GM23338 (cell line): ENCODE results near the gene SRP54. TPM values are rescaled to one million over a fixed set of nuclear protein-coding genes. Genes with fewer than 3 reads are reported as not detected.
"Not testable (repeated sequence)": the region's sequence is repeated elsewhere in the genome, so short reads cannot be mapped to it uniquely, and the experiment has no call there.

Experiments
- ATAC-seq: fragments of 200-7000 bp; cut with Tn5 transposase; 3 replicates; pipeline ENCODE4 v1.9.1; 2020
- DNase-seq: peaks from one replicate; pipeline ENCODE4 v3.0.0-alpha.2; 2015; ENCODE audit warnings: low spot score
- H2AFZ ChIP-seq: fragments of 200-600 bp; sonication (generic); 2 replicates; pipeline ENCODE4 v1.8.0; 2016; ENCODE audit warnings: antibody characterized with exemption, mild to moderate bottlenecking, moderate library complexity
- H3F3A ChIP-seq: fragments of 200-600 bp; sonication (generic); replicated peaks from 2 replicates; pipeline ENCODE4 v1.8.0; 2017; ENCODE audit warnings: antibody characterized with exemption, mixed run types, low read depth
- H3K27ac ChIP-seq: fragments of 200-600 bp; sonication (generic); 2 replicates; pipeline ENCODE4 v1.6.1; 2016; ENCODE audit warnings: low read depth
- H3K27me3 ChIP-seq: fragments of 200-600 bp; sonication (generic); 2 replicates; pipeline ENCODE4 v1.8.0; 2016; ENCODE audit warnings: mild to moderate bottlenecking, mixed run types, moderate library complexity; ENCODE audit not compliant: insufficient read depth
- H3K36me3 ChIP-seq: fragments of 200-600 bp; sonication (generic); 2 replicates; pipeline ENCODE4 v1.8.0; 2016; ENCODE audit warnings: mild to moderate bottlenecking; ENCODE audit not compliant: insufficient read depth
- H3K4me1 ChIP-seq: fragments of 200-600 bp; sonication (generic); 2 replicates; pipeline ENCODE4 v1.8.0; 2016; ENCODE audit warnings: mild to moderate bottlenecking, moderate library complexity; ENCODE audit not compliant: insufficient read depth
- H3K4me2 ChIP-seq: fragments of 200-600 bp; sonication (generic); 2 replicates; pipeline ENCODE4 v1.7.1; 2017; ENCODE audit warnings: mixed run types
- H3K4me3 ChIP-seq: fragments of 200-600 bp; sonication (generic); 2 replicates; pipeline ENCODE4 v1.6.1; 2016; ENCODE audit warnings: mixed run types
- H3K79me2 ChIP-seq: fragments of 200-600 bp; sonication (generic); replicated peaks from 2 replicates; pipeline ENCODE4 v1.8.0; 2017; ENCODE audit warnings: mild to moderate bottlenecking; ENCODE audit not compliant: insufficient read depth
- H3K9me2 ChIP-seq: fragments of 200-600 bp; sonication (generic); 2 replicates; pipeline ENCODE4 v1.8.0; 2017; ENCODE audit not compliant: insufficient read depth
- H4K20me1 ChIP-seq: fragments of 200-600 bp; sonication (generic); replicated peaks from 2 replicates; pipeline ENCODE4 v1.8.0; 2017; ENCODE audit warnings: mild to moderate bottlenecking; ENCODE audit not compliant: insufficient read depth
- H3K27ac Mint-ChIP-seq: 2 replicates; pipeline ENCODE4 v1.8.0; 2020; ENCODE audit warnings: inconsistent platforms, mild to moderate bottlenecking, moderate library complexity, mixed read lengths
- H3K27me3 Mint-ChIP-seq: 3 replicates; pipeline ENCODE4 v1.8.0; 2022; ENCODE audit warnings: low read depth, mild to moderate bottlenecking, moderate library complexity, mixed read lengths, inconsistent platforms; ENCODE audit not compliant: insufficient read depth, poor library complexity
- H3K36me3 Mint-ChIP-seq: 3 replicates; pipeline ENCODE4 v1.8.0; 2021; ENCODE audit warnings: low read depth, mild to moderate bottlenecking, inconsistent platforms, moderate library complexity, mixed read lengths
- H3K4me1 Mint-ChIP-seq: 3 replicates; pipeline ENCODE4 v1.8.0; 2020; ENCODE audit warnings: mild to moderate bottlenecking, inconsistent platforms, mixed read lengths
- H3K4me3 Mint-ChIP-seq: 3 replicates; pipeline ENCODE4 v1.8.0; 2021; ENCODE audit warnings: moderate library complexity, mild to moderate bottlenecking, inconsistent platforms, mixed read lengths
- H3K9me3 Mint-ChIP-seq: 3 replicates; pipeline ENCODE4 v1.8.0; 2020; ENCODE audit warnings: moderate library complexity, mild to moderate bottlenecking, inconsistent platforms, mixed read lengths
- ETS1 ChIP-seq: IDR thresholded peaks from 2 replicates; pipeline ENCODE4 v1.6.1; 2016; ENCODE audit warnings: antibody characterized with exemption
- ZNF462 ChIP-seq: fragments of 250-450 bp; sonication (Bioruptor Pico); IDR thresholded peaks from 2 replicates; pipeline ENCODE4 v1.5.0; 2020; ENCODE audit warnings: mild to moderate bottlenecking, moderate library complexity
- polyA plus RNA-seq: library from polyadenylated mRNA; unstranded; fragments of >200 nt; fragmentation: Nextera tagmentation; extraction: Ambion mirVana; gene quantifications from 2 replicates; pipeline ENCODE4 v1.2.1, GENCODE V29; 2016
- total RNA-seq: library from RNA; depleted of rRNA; stranded (reverse); fragments of >200 nt; shearing (Covaris generic); gene quantifications from 2 replicates; pipeline ENCODE4 v1.2.3, GENCODE V29; 2014

SRP54 gene
- total and polyA plus RNA-seq, 2 experiments from 2014 or later = 60.4 to 77.5 TPM

- TF ChIP-seq ZNF462 (CRISPR knock-in tag) (no peak), ETS1 (no peak)
Observed at GRCh38 chr14:35034440-35034833, 51.6 kb downstream of the SRP54 start (continued).

- H3K27me3 ChIP-seq, H3K27me3 Mint-ChIP-seq, H3K79me2 ChIP-seq, DNase-seq, H4K20me1 ChIP-seq, H3K4me2 ChIP-seq, H3K27ac Mint-ChIP-seq, H3K9me2 ChIP-seq, H3K4me1 ChIP-seq, ATAC-seq, H3F3A ChIP-seq, H3K4me1 Mint-ChIP-seq, H3K4me3 ChIP-seq, H3K4me3 Mint-ChIP-seq, H3K36me3 ChIP-seq, H2AFZ ChIP-seq, H3K27ac ChIP-seq: not testable (repeated sequence)
- H3K9me3 Mint-ChIP-seq = peaks cover 41% of the 10 kb centered on the region
- H3K36me3 Mint-ChIP-seq = peaks cover 50% of the 10 kb centered on the region
Observed at GRCh38 chr14:35034944-35035554, 52.3 kb downstream of the SRP54 start.

GRCh38 chr14:35038312-35038711 is 55.5 kb downstream of the SRP54 start:
- Mint-ChIP-seq H3K9me3 (peaks cover 47% of the 10 kb centered on the region), H3K36me3 (peaks cover 33% of the 10 kb centered on the region)
- H3K9me2 ChIP-seq, H2AFZ ChIP-seq, H3K27me3 Mint-ChIP-seq, H3K4me1 ChIP-seq, H3K4me2 ChIP-seq, H3K79me2 ChIP-seq, H3K4me1 Mint-ChIP-seq, DNase-seq, H3K4me3 ChIP-seq, H3K36me3 ChIP-seq, H3K27me3 ChIP-seq, H3K27ac Mint-ChIP-seq, H3K27ac ChIP-seq, ATAC-seq, H3F3A ChIP-seq, H3K4me3 Mint-ChIP-seq, H4K20me1 ChIP-seq: not testable (repeated sequence)
